Adipose tissue (tissue), 3 donors: ENCODE results near the gene MAML3. TPM values are rescaled to one million over a fixed set of nuclear protein-coding genes. Genes with fewer than 3 reads are reported as not detected.
"Not testable (repeated sequence)": the region's sequence is repeated elsewhere in the genome, so short reads cannot be mapped to it uniquely, and the experiment has no call there.

Source experiments
- H3K27ac ChIP-seq: one replicate; pipeline ENCODE4 v1.5.1; 2013; ENCODE audit warnings: low read depth, low read length
- WGBS, 3 donors: extraction: QIAGEN DNeasy Blood & Tissue Kit; methylation state at CpG; one replicate each; pipeline ENCODE4 v1.1.7; 2013; 5-methylcytosine and 5-hydroxymethylcytosine counted together
- polyA plus RNA-seq, 3 donors: library from polyadenylated mRNA; stranded (reverse); fragments of 200-250 nt; gene quantifications; one replicate each; pipeline ENCODE4 v1.2.3, GENCODE V29; 2013
- donor health status: healthy with polysubstance abuse.
- donor health status: Bipolar disorder and iron deficiency.
- donor health status: healthy.

MAML3 gene
- polyA plus RNA-seq, 3 donors, result 2.8 to 3.2 (median 3.1) TPM

GRCh38 chr4:139718833-139719232, 435.2 kb downstream of the MAML3 start:
- WGBS, 3 donors, result 89 to 96% (median 94%) methylated on average over 10 of the region's 10 CpGs

GRCh38 chr4:139718358-139718757, 435.6 kb downstream of the MAML3 start:
- no peak overlapping the region for H3K27ac ChIP-seq
- WGBS, 3 donors, result 95% methylated on average over 6 of the region's 6 CpGs

More at GRCh38 chr4:139718833-139719232, 435.2 kb downstream of the MAML3 start:
- no peak overlapping the region for H3K27ac ChIP-seq

- WGBS, 3 donors, result 76 to 86% (median 80%) methylated on average over 9 of the region's 9 CpGs
Observed at GRCh38 chr4:139715746-139716391, 438.1 kb downstream of the MAML3 start.

GRCh38 chr4:139712882-139713281, 441.1 kb downstream of the MAML3 start:
- H3K27ac ChIP-seq, result no peak overlapping the region
- 82 to 91% (median 91%) methylated on average over 2 of the region's 2 CpGs for WGBS, 3 donors

More at GRCh38 chr4:139715746-139716391, 438.1 kb downstream of the MAML3 start:
- H3K27ac ChIP-seq, result no peak overlapping the region

GRCh38 chr4:139711461-139711860, 442.5 kb downstream of the MAML3 start:
- H3K27ac ChIP-seq, result no peak overlapping the region
- 66 to 91% (median 72%) methylated on average over 4 of the region's 4 CpGs for WGBS, 3 donors

GRCh38 chr4:139710073-139710472, 443.9 kb downstream of the MAML3 start:
- WGBS, 3 donors, result 82 to 90% (median 84%) methylated on average over 2 of the region's 2 CpGs
- H3K27ac ChIP-seq, result no peak overlapping the region

- 46 to 92% (median 89%) methylated on average over 1 of the region's 1 CpG for WGBS, 3 donors
- no peak overlapping the region for H3K27ac ChIP-seq
Observed at GRCh38 chr4:139709660-139710059, 444.3 kb downstream of the MAML3 start.

GRCh38 chr4:139704915-139705485, 449.0 kb downstream of the MAML3 start:
- WGBS, 3 donors, result 97 to 99% (median 97%) methylated on average over 4 of the region's 4 CpGs
- no peak overlapping the region for H3K27ac ChIP-seq

GRCh38 chr4:139700568-139700967, 453.4 kb downstream of the MAML3 start:
- WGBS, 3 donors, result 78 to 82% (median 81%) methylated on average over 5 of the region's 5 CpGs
- H3K27ac ChIP-seq, result no peak overlapping the region

- 85 to 95% (median 95%) methylated on average over 16 to 17 of the region's 25 CpGs for WGBS, 3 donors
Observed at GRCh38 chr4:139698167-139698925, 455.6 kb downstream of the MAML3 start.

GRCh38 chr4:139696491-139696890, 457.5 kb downstream of the MAML3 start:
- no peak overlapping the region for H3K27ac ChIP-seq
- WGBS, 3 donors, result 93 to 98% (median 94%) methylated on average over 5 of the region's 5 CpGs

More at GRCh38 chr4:139698167-139698925, 455.6 kb downstream of the MAML3 start:
- not testable (repeated sequence) for H3K27ac ChIP-seq

- 64 to 93% (median 87%) methylated on average over 3 of the region's 3 CpGs for WGBS, 3 donors
- no peak overlapping the region for H3K27ac ChIP-seq
Observed at GRCh38 chr4:139694522-139695107, 459.4 kb downstream of the MAML3 start.

- no peak overlapping the region for H3K27ac ChIP-seq
- 30 to 37% (median 31%) methylated on average over 4 of the region's 4 CpGs for WGBS, 3 donors
Observed at GRCh38 chr4:139692309-139693012, 461.5 kb downstream of the MAML3 start.

- H3K27ac ChIP-seq, result no peak overlapping the region
Observed at GRCh38 chr4:139690419-139690818, 463.6 kb downstream of the MAML3 start.

- no peak overlapping the region for H3K27ac ChIP-seq
- WGBS, 3 donors, result 93 to 95% (median 95%) methylated on average over 5 to 6 of the region's 6 CpGs
Observed at GRCh38 chr4:139689093-139689722, 464.8 kb downstream of the MAML3 start.

- WGBS, 3 donors, result 73 to 84% (median 82%) methylated on average over 3 of the region's 3 CpGs
- no peak overlapping the region for H3K27ac ChIP-seq
Observed at GRCh38 chr4:139686988-139687387, 467.0 kb downstream of the MAML3 start.

- 42 to 85% (median 83%) methylated on average over 1 of the region's 1 CpG for WGBS, 3 donors
- no peak overlapping the region for H3K27ac ChIP-seq
Observed at GRCh38 chr4:139686130-139686529, 467.9 kb downstream of the MAML3 start.

- H3K27ac ChIP-seq, result no peak overlapping the region
- WGBS, 3 donors, result 74 to 100% (median 79%) methylated on average over 5 of the region's 5 CpGs
Observed at GRCh38 chr4:139685180-139685579, 468.8 kb downstream of the MAML3 start.
